GM18505 (cell line): Measurements from ENCODE around the gene SLC12A8.
"Not testable (repeated sequence)": the region's sequence is repeated elsewhere in the genome, so short reads cannot be mapped to it uniquely, and the experiment has no call there.

Experiments
- ATAC-seq: cut with Tn5 transposase; IDR thresholded peaks from one replicate; pipeline ENCODE4 v1.9.1; 2021; ENCODE audit not compliant: unreplicated experiment
- POLR2A ChIP-seq: IDR thresholded peaks from 4 replicates; pipeline ENCODE4 v1.6.1; 2011; ENCODE audit warnings: borderline replicate concordance; ENCODE audit not compliant: insufficient read depth, insufficient read length; ENCODE audit errors: extremely low read depth

The SLC12A8 gene

DNA sequence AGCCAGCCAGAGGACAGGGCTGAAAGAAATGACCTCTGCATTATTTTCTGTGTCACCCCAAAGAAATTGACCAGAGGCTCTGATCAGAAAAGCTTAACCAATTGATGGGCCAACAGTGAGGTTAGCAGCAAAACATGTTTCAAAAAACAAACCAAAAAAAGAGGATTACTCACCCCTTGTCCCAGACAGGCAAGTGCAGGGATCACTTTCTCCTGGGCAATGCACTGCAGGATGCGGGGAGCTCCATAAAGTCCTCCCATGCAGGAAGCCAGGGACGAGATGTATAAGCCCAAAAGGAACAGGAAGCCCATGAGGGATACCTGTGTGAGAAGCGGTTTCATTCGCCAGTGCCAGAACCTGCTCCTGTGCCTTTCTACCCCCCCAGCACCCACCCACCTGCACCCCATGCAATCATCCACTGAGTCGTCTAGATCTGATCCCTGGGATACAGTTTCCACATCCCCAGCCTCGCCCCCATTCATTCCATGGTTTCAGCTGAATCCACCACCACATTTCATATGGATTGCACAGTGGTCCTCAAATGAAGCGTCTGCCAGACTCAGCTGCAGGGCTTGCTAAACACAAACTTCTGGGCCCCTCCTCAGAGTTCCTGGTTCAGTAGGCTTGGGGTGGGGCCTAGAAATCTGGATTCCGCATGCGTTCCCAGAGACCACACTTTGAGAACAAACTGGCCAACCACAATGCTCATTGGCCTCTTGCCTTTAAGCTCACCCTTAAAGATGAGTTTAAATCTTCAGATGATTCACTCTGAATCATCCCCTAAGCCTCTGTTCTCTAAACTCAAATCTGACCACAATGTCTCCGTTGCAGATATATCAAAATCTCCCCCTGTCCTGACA lies 102.3 kb downstream of the SLC12A8 start:
- no peak for ATAC-seq
- peak; percentile 30 for TF ChIP-seq POLR2A

DNA sequence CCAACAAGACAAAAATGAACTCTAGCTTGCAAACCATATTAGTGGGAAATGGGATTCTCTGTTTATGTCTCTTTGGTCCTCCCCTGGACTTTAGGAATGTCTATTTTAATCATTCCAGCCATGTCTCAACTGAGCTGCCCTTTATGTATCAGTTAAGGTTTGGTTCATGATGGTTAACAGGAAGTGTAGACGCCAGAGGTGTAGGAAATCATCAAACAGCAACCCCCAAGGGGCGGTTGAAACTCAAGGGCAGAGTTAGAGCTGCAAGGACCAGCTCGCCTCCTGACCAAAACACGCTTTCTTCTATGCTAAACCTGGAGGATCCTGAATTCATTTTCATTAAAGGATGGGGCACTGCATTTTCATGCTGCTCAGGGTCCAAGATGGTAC lies 103.0 kb downstream of the SLC12A8 start:
- peak; percentile 10 for TF ChIP-seq POLR2A
- no peak for ATAC-seq

DNA sequence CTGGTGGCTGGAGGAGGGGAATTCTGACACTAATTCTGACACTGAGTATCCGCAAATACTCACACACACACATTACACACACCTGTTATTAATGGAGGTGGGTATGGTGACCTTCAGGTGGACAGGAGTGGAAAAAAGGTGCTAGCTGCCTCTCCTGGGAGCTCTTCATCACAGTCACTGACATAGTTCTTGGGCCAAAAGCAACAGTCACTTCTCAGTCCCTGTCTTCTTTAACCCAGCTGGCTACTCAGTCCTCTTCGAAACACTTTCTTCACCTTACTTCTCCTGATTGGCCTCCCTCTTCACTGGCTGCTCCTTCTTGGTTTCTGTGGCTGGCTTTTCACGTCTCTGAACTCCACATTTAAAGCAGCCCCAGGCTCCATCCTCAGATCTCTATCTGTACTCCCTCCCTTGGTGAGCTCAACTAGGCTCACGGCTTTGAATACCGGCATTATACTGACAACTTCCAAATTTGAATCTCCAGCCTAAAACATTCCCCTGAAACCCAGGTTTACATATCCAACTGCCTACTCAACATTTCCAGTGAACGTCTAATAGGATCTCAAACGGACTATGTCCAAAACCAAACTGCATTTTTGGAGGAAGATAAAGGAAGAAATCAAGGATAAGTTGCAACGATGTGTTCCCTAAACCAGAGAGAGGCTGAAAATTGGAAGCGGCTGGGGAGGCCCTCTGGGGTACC lies 103.6 kb downstream of the SLC12A8 start:
- TF ChIP-seq POLR2A: peak; percentile 45
- ATAC-seq: no peak

DNA sequence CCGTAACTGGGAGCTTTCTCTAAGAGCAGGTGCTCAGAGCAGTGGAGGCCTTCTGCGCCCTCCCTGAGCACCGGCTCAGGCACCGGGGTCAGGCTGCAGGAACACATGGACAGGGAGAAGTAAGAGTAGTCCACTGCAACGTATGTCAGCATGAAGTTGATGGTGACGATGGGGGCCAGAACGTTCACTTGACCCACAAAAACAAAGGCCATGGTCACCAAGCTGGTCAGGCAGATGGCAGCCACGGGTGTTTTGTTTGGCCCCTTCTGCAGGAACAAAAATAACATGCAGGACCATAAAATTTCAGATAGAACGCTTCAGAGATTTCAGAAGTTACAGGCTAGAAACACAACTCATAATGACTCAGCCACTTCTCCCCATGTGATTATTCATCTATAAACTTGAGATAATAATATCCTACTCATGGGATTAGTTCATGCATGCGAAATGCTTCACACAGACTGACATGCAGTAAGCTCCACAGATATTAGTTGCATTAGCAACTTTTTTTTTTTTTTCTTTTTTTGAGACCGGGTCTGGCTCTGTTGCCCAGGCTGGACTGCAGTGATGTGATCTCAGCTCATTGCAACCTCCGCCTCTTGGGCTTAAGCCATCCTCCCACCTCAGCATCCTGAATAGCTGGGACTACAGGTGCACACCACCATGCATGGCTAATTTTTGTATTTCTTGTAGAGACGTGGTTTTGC lies 104.5 kb downstream of the SLC12A8 start:
- TF ChIP-seq POLR2A: peak; percentile 53
- no peak for ATAC-seq

DNA sequence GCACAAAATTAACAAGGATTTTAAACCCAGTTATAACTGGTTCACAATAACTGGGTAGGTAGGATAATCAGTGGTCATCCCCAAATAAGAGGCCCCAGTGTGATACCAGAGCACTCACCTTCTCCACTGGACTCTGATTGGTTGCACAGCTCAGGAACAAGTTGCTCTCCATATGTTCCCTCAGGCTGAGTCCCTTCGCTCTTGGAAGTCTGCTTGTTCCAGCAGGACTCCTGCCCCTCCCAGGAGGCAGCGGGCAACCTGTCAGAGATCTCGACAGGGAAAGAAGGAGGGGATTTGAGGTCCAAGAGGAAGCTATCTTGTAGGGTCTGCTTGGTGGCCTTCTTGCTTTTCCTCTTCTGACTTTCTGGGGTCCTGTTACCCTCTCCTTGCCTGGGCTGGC lies 105.2 kb downstream of the SLC12A8 start:
- no peak for TF ChIP-seq POLR2A
- ATAC-seq: no peak

DNA sequence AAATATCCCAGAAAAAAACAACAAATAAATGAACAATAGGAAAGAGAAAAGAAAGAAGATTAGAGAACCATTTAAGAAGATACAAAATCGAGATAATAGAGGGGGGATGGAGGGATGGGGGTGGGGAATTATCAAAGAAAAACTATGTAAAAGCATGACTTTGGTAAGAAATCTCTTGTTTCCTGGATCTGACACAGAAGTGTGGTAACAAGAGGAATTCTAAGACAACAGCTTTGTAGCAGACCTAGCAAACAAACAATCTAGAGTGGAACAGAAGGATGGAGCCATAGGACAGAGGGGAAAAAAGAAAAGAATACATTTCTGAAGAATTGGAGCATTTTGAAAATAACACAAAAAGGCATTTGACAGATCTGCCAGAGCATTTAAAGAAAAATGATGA lies 107.4 kb downstream of the SLC12A8 start:
- TF ChIP-seq POLR2A: no peak
- no peak for ATAC-seq

DNA sequence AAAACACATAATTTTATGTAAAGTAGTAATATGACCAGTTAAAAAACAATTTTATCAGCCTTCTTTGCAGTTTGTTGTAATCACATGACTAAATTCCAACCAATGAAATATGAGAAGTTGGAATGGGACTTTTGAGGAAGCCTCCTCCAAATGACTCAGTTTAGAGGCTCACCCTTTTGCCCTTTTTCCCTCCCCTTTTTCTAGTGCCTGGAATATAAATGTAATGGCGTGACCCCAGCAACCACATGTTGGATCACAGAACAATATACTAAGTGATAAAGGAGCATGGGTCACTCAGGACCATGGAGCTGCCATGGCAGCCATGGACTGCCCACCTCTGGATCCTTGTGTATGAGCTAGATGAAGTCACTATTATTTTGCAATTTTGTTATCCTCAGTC lies 107.9 kb downstream of the SLC12A8 start:
- no peak for TF ChIP-seq POLR2A
- ATAC-seq: no peak

DNA sequence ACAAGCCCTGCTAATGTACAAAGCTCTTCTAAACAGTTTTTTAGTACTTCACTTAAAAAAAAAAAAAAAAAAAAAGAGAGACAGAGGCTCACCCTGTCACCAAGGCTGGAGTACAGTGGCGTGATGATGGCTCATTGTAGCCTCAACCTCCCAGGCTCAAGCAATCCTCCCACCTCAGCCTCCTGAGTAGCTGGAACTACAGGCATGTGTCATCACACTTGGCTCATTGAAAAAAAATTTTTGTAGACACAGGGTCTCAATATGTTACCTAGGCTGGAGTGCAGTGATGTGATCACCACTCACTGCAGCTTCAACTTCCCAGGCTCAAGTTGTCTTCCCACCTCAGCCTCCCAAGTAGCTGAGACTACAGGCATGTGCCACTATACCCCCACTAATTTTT lies 109.1 kb downstream of the SLC12A8 start:
- no peak for ATAC-seq
- TF ChIP-seq POLR2A: no peak

DNA sequence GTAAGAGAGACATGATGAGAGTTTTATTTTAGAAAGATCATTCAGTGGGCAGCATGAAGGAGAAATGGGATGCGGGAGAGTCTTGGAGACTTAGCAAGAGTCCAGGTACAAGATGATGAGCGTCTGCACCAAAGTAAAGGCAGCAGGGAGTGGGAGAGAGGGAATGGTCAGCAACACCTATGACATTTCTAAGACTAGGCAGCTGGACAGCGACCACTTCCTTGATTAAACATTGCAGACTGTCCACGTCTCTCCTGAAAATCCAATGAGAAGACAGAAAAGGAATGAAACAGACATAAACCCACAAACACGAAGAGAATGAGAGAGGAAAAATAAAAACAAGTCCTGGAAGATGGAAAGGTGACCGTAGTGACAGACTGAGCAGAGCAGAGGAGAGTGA lies 110.1 kb downstream of the SLC12A8 start:
- no peak for TF ChIP-seq POLR2A
- no peak for ATAC-seq

DNA sequence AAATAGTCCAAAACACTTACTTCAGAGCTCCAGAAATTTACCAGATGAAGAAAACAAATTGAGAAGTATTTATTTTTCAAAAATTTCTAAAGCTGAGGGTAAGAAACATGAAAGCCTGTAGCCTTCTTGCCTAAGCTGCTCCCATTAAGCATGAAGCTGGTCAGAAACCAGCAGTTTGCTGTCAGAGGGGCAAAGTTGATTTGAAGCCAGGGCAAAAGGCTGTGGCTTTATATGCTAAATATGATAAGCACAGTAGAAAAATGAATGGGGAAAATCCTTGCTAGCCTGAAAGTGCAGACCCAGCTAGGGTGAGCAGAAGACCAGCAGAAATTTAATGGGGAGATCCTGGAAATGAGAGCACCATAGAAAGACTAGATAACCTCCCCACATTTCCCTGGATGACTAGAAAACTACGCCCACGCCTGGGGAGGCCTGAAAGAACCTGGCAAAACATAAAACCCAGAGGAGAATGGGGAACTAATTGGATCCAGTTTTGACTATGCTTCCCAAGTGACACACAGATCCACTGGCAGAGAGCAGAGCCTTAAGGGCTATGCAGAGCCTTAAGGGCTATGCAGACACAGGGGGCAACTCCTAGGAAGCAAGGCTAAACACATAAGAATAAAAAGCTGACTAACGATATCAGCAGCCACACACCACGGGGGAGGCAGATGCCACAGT lies 113.8 kb downstream of the SLC12A8 start:
- ATAC-seq: no peak
- no peak for TF ChIP-seq POLR2A

DNA sequence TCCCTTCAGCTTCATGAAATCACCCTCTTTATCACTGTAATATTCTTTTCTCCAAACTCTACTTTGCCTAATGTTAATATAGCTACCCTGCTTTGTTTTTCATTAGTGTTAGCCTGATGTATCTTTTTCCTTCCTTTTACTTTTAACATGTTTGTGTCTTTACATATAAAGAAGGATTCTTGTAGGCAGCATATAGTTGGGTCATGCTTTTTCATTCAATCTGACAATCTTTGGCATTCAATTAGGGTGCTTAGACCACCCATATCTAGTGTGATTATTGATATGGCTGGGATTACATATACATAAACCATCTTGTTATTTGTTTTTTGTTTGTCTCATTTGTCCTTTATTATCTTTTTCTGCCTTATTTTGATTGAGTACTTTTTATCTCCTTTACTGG lies 121.9 kb downstream of the SLC12A8 start:
- no peak for TF ChIP-seq POLR2A

DNA sequence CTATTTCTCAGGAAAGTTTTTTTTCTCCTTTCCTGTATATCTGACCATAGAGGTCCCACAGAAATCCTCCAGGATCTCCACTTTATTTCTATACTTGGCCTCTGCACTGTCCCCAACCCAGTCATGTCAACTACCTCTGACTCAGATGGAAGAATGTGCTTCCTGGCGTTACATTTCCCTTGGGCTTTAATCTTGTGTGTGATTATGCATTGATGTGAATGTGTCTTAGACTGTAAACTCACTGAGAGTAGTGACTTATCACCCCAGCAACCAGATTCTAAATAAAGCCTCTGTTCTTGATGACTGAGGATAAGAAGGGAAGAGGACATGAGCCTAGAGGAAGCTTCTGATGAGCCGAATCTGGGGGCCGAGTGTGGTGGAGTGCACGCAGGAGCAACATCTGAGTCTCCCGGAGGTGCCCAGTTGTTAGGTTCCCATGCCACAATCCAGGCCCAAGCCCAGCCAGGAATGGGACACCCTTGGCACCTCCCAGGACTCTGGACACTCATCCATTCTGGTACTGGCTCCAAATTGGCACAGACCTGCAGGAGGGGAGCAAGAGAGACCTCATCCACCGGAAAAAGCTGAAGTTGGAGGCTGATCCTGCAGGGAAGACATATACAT lies 124.7 kb downstream of the SLC12A8 start:
- no peak for ATAC-seq
- no peak for TF ChIP-seq POLR2A

More for the DNA sequence above, 121.9 kb downstream of the SLC12A8 start:
- no peak for ATAC-seq

DNA sequence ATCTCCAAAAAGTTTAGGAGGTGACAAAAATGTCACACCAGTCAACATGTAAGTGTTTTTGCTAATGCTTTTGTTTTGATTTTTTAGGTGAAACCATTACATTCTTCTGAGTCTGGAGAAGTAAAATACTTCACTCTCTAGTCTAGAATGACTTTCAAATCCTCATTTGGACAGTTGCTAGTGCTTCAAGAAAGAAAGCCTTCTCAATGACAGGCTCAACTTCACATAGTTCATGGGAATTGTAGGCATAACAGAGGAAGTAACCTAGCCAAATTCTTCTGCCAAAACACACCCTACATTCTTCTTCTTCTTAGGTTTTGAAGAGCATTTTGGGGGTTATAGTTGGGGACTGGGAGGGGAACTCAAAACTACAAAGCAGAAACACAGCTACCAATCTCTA lies 127.4 kb downstream of the SLC12A8 start:
- ATAC-seq: no peak
- TF ChIP-seq POLR2A: no peak

DNA sequence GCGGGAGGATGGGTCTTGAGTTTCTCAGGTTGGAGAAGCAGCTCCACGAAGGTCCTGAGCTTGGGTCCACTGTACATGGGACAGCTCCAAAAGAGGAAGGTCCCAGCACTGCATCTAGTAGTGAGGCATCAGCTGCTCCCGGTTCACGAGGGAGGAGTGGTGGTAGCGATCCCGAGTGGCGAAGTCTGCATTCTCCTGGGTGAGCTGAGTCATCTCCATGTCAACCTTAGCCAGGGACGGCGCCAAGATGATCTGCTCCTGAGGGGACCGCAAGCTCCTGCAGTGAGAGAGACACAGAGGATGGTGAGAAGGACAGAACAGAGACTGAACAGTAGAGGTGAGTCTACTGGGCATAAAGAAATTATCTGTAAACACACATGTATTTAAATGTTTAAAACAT lies 128.8 kb downstream of the SLC12A8 start:
- TF ChIP-seq POLR2A: no peak
- no peak for ATAC-seq

DNA sequence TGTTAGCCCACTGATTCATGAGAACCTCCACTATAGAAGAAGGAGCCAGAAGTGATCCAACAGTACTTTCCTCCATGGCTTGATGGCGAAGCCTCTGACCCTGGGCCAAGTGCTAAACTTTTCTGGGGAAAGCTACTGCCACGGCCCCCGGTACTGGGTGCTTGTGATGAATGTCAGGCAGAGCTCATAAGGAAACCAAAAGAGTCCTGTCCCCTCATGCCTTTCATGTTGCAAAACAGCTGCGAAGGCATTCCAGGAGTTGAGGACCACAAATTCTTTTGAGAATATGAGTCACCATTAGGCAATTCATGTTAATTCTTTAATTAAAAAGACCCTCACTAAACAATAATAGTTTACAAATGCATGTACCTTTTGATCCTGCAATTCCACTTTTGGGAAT lies 130.2 kb downstream of the SLC12A8 start:
- not testable (repeated sequence) for ATAC-seq
